Esophagus squamous epithelium (tissue), 5 donors: Measurements from ENCODE around the gene ANKRD16. TPM values are rescaled to one million over a fixed set of nuclear protein-coding genes. Genes with fewer than 3 reads are reported as not detected.

Experiments used
- DNase-seq: peaks from one replicate; lab custom pipeline; 2025; lab: John Stamatoyannopoulos, UW
- H3K27ac ChIP-seq, 4 donors: fragments of 200-600 bp; sonication (generic); one replicate each; pipeline ENCODE4 v1.5.1; 2016 to 2019; ENCODE audit warnings: mild to moderate bottlenecking in 1 of 4
- H3K27me3 ChIP-seq, 4 donors: fragments of 200-600 bp; sonication (generic); 1 replicate in 3 of 4; 2 replicates in 1 of 4; pipeline versions ENCODE4 v1.5.1 to v1.6.0; 2017 to 2021; ENCODE audit warnings: antibody characterized with exemption in 1 of 4
- H3K36me3 ChIP-seq, 3 donors: fragments of 200-600 bp; sonication (generic); one replicate each; pipeline ENCODE4 v1.5.1; 2016 to 2019
- H3K4me1 ChIP-seq, 3 donors: fragments of 200-600 bp; sonication (generic); one replicate each; pipeline ENCODE4 v1.5.1; 2017 to 2019
- H3K4me3 ChIP-seq, 4 donors: fragments of 200-600 bp; sonication (generic); 1 replicate in 3 of 4; 2 replicates in 1 of 4; pipeline ENCODE4 v1.5.1; 2016 to 2019; ENCODE audit warnings: mild to moderate bottlenecking in 2 of 4, moderate library complexity in 1 of 4
- H3K9me3 ChIP-seq, 3 donors: fragments of 200-600 bp; sonication (generic); one replicate each; pipeline ENCODE4 v1.5.1; 2016 to 2019
- POLR2A ChIP-seq, 4 donors: fragments of 450-650 bp; IDR thresholded peaks; one replicate each; pipeline ENCODE4 v1.6.1; 2017; ENCODE audit warnings: antibody characterized with exemption in 4 of 4, mild to moderate bottlenecking in 4 of 4, moderate library complexity in 3 of 4
- WGBS, 2 donors: methylation state at CpG; one replicate each; pipeline ENCODE4 v1.1.5; 2018; 5-methylcytosine and 5-hydroxymethylcytosine counted together
- intact Hi-C: fragments of 100-400 bp; cut with DNase I; formaldehyde crosslinking; loops from one replicate; pipeline ENCODE4 v1.15.0; 2022
- total RNA-seq, 4 donors: library from RNA; depleted of rRNA; stranded (reverse); fragments of >200 nt; gene quantifications; one replicate each; pipeline ENCODE4 v1.1.0, GENCODE V29; 2016
- TF ChIP-seq, protein P1 (sequence below), 6 experiments: fragments of 450-650 bp in 4 of 6; fragments of 200-600 bp in 2 of 6; sonication (generic) in 2 of 6; IDR thresholded peaks; one replicate each; pipeline ENCODE4 v1.5.1; 2016 to 2019; ENCODE audit warnings: antibody characterized with exemption in 6 of 6, mild to moderate bottlenecking in 4 of 6, moderate library complexity in 4 of 6
- donor health status: DM: yes; HTN: yes; CAD: no.

ANKRD16 gene
- total RNA-seq, 4 donors from 2014 or later: 2.8 to 10.9 (median 5.1) TPM

DNA sequence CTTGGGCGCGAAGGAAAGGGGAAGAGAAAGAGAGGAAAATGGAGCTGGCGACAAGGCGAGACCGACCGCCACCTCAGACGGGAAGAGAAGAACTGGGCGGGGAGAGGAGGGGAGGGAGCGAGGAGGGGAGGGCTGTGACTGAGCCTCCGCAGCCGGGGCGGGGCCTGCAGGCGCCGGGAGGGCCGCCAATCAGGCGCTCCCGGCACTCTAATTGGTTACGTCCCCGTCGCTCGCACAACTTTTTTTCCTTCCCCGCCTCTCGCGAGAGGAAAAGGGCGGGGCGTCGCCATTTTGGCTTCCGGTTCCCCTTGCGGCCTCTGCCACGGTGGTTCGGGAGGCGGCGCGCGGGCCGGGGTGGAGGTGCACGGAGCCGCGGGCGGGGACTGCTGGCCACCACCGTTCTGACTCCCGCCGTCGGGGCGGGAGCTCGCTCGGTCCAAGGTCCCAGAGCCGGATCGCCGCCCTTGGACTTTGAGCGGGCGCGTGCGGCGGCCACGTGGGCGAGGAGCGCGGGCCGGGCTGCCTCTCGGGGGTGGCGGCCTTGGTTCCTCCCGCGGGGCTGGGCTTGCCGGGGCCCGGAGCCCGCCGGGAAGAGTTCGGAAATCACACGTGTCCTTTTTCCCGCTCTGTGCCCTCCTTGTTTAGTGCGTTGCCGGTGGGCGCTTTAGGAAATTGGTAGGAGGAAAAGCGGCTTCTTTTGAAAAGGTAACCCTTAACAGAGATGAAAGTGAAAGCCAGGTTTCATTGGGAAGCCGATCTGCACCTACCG is 76.2 kb downstream of the ANKRD16 start, which contains the start of gene GDI2:
Gene GDI2, minus strand, starts transcription at position 94 of the 769 bp plus-strand sequence. CDS start 176 bp downstream, outside the sequence.
- Histone ChIP-seq H3K27me3 (no peaks in the 10 kb centered on the region), H3K36me3 (no peaks in the 10 kb centered on the region), H3K4me1 (peaks cover 9 to 51% (median 22%) of the 10 kb centered on the region in 3 donors), H3K9me3 (no peaks in the 10 kb centered on the region), H3K27ac (peak within 1 kb of the TSS; percentile 96 to 100 (median 98)), H3K4me3 (peak within 1 kb of the TSS; percentile 87 to 97 (median 96))
- intact Hi-C loops: no loop called here
- peak; percentile 84 for DNase-seq
- 0% methylated on average over 19 to 35 of the region's 77 CpGs for WGBS, 2 donors
- TF ChIP-seq, protein P1, sequence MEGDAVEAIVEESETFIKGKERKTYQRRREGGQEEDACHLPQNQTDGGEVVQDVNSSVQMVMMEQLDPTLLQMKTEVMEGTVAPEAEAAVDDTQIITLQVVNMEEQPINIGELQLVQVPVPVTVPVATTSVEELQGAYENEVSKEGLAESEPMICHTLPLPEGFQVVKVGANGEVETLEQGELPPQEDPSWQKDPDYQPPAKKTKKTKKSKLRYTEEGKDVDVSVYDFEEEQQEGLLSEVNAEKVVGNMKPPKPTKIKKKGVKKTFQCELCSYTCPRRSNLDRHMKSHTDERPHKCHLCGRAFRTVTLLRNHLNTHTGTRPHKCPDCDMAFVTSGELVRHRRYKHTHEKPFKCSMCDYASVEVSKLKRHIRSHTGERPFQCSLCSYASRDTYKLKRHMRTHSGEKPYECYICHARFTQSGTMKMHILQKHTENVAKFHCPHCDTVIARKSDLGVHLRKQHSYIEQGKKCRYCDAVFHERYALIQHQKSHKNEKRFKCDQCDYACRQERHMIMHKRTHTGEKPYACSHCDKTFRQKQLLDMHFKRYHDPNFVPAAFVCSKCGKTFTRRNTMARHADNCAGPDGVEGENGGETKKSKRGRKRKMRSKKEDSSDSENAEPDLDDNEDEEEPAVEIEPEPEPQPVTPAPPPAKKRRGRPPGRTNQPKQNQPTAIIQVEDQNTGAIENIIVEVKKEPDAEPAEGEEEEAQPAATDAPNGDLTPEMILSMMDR (IDR thresholded peaks at IDR 0.05): peak in 3 of 6 experiments; percentile 12 to 23 (median 22)
- peak in 2 of 4 donors; percentile 91 for TF ChIP-seq POLR2A (IDR thresholded peaks at IDR 0.05)

DNA sequence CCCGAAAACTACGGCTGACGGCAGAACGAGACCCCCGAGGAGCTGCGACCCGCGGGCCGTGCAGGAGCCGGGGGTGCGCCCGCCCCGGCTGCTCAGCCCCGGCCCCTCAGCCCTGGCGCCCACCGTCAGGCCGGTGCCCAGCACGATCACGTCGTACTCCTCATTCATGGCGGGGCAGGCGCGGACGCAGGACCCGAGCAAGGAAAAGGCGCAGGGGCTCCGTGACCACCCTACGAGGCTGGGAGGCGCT is 76.7 kb downstream of the ANKRD16 start:
- WGBS, 2 donors: 0% methylated on average over 3 to 4 of the region's 29 CpGs
- Histone ChIP-seq H3K36me3 (peaks cover 0 to 4% (median 0%) of the 10 kb centered on the region in 3 donors), H3K9me3 (no peaks in the 10 kb centered on the region), H3K27me3 (no peaks in the 10 kb centered on the region), H3K4me1 (peaks cover 9 to 55% (median 23%) of the 10 kb centered on the region in 3 donors), H3K27ac (peak overlapping the region; percentile 96 to 100 (median 98)), H3K4me3 (peak overlapping the region; percentile 87 to 97 (median 96))
- no peak for DNase-seq
- intact Hi-C loops: no loop called here
- TF ChIP-seq, protein P1 (IDR thresholded peaks at IDR 0.05): no peak
- TF ChIP-seq POLR2A (IDR thresholded peaks at IDR 0.05): no peak

DNA sequence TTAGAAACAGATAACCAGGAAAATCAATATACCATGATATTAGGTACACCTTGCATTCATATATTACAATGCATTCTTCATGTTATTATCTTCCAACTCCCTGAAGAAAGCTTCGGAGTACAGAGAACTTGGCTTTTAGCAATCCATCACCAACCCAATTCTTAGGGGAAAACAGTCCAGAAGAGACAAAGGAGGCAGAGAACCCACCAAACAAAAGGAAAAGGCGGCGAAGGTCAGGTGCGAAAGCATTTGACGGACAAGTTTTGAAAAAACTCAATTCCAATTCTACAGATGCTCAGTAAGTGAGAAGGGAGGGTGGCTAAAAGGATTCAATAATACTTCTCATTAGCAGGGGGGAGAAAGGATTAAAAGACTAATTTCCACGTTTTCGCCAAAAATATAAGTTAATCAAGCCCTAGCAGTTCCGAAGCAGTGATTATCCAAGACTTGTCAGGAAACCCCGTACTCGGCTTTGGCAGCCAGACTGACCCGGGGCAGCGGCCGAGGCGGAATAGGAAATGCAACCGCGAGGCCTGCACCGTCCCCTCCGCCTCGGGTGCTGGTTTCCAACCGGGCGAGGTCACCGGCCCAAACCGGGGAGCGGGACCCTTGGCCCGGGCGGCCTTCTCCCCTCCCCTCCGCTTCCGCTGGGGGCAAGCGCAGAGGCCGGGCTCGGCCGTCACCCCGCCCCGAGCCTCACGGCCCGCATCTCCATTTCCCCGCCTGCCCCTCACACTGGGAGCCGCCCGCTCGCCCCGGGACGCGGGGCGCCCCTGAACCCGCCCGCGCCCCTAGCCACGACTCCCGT is 77.2 kb downstream of the ANKRD16 start:
- Histone ChIP-seq H3K4me1 (peaks cover 9 to 60% (median 27%) of the 10 kb centered on the region in 3 donors), H3K9me3 (no peaks in the 10 kb centered on the region), H3K36me3 (peaks cover 0 to 7% (median 0%) of the 10 kb centered on the region in 3 donors), H3K27ac (peak overlapping the region; percentile 96 to 100 (median 98)), H3K27me3 (no peaks in the 10 kb centered on the region), H3K4me3 (peak overlapping the region; percentile 87 to 97 (median 96))
- intact Hi-C loops: no loop called here
- 0 to 1% methylated on average over 16 to 20 of the region's 49 CpGs for WGBS, 2 donors
- no peak for DNase-seq
- TF ChIP-seq, protein P1 (IDR thresholded peaks at IDR 0.05): no peak
- TF ChIP-seq POLR2A (IDR thresholded peaks at IDR 0.05): no peak

Other genes with a start within 250 kb of the ANKRD16 start
- gene ASB13, start 223.3 kb downstream of the ANKRD16 start, total RNA-seq: 10 to 100 TPM in 3 of 4 donors, 1 to 10 TPM in 1; 9.6 to 29.0 (median 15.7) TPM
- gene TASOR2, start 205.1 kb downstream of the ANKRD16 start, total RNA-seq: 10 to 100 TPM; 18.0 to 86.8 (median 41.4) TPM
- gene GDI2, start 76.5 kb downstream of the ANKRD16 start, total RNA-seq: 100 to 1,000 TPM; 153 to 299 (median 257) TPM
- gene FBH1, start 350 bp upstream of the ANKRD16 start, total RNA-seq: 10 to 100 TPM; 48.5 to 93.8 (median 54.1) TPM
- gene IL15RA, start 87.7 kb upstream of the ANKRD16 start, total RNA-seq: 10 to 100 TPM in 2 of 4 donors, 1 to 10 TPM in 2; 7.1 to 15.6 (median 11.0) TPM
- 1 to 10 TPM in 2 of 4 donors, under 1 TPM in 1, not detected in 1; 0.70 to 3.8 (median 3.0) TPM for gene IL2RA, start 172.5 kb upstream of the ANKRD16 start, total RNA-seq
- 10 to 100 TPM; 35.7 to 61.8 (median 39.4) TPM for gene RBM17, start 199.1 kb upstream of the ANKRD16 start, total RNA-seq